ENCODE measurements around the gene IRAK1.

- TF ChIP-seq POLR2A (IDR thresholded peaks at IDR 0.05) (no peak), EP300 (IDR thresholded peaks at IDR 0.05; ENCODE audit: low read depth) (no peak), POLR2AphosphoS5 (IDR thresholded peaks at IDR 0.05) (no peak)
- TF ChIP-seq, protein P1, sequence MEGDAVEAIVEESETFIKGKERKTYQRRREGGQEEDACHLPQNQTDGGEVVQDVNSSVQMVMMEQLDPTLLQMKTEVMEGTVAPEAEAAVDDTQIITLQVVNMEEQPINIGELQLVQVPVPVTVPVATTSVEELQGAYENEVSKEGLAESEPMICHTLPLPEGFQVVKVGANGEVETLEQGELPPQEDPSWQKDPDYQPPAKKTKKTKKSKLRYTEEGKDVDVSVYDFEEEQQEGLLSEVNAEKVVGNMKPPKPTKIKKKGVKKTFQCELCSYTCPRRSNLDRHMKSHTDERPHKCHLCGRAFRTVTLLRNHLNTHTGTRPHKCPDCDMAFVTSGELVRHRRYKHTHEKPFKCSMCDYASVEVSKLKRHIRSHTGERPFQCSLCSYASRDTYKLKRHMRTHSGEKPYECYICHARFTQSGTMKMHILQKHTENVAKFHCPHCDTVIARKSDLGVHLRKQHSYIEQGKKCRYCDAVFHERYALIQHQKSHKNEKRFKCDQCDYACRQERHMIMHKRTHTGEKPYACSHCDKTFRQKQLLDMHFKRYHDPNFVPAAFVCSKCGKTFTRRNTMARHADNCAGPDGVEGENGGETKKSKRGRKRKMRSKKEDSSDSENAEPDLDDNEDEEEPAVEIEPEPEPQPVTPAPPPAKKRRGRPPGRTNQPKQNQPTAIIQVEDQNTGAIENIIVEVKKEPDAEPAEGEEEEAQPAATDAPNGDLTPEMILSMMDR (IDR thresholded peaks at IDR 0.05), result no peak
Measured at GRCh38 chrX:154021131-154021611, 1.5 kb upstream of the IRAK1 start.
